Breast epithelium (tissue), 4 donors: ENCODE results near the gene UBXN2A. TPM values are rescaled to one million over a fixed set of nuclear protein-coding genes. Genes with fewer than 3 reads are reported as not detected.

Experiments
- DNase-seq, 2 donors: peaks; one replicate each; pipeline ENCODE4 v3.0.0-alpha.2; 2019; ENCODE audit warnings: low spot score in 2 of 2
- H3K27ac ChIP-seq, 2 donors: fragments of 200-600 bp; sonication (generic) in 1 of 2; one replicate each; pipeline ENCODE4 v1.5.1; 2016 to 2019; ENCODE audit warnings: mild to moderate bottlenecking in 1 of 2
- H3K27me3 ChIP-seq, 2 donors: fragments of 200-600 bp; sonication (generic) in 1 of 2; one replicate each; pipeline versions ENCODE4 v1.5.1 to v1.6.0; 2017 to 2019; ENCODE audit warnings: control low read depth in 1 of 2, mild to moderate bottlenecking in 1 of 2
- H3K36me3 ChIP-seq: fragments of 200-600 bp; one replicate; pipeline ENCODE4 v1.5.1; 2019
- H3K4me1 ChIP-seq, 2 donors: fragments of 200-600 bp; sonication (generic); one replicate each; pipeline ENCODE4 v1.5.1; 2016 to 2019; ENCODE audit warnings: control low read depth in 1 of 2
- H3K4me3 ChIP-seq, 3 donors: fragments of 200-600 bp; sonication (generic); 1 replicate in 2 of 3; 2 replicates in 1 of 3; pipeline ENCODE4 v1.5.1; 2016 to 2019; ENCODE audit warnings: mild to moderate bottlenecking in 3 of 3, moderate library complexity in 2 of 3
- H3K9me3 ChIP-seq, 2 donors: fragments of 200-600 bp; sonication (generic) in 1 of 2; one replicate each; pipeline ENCODE4 v1.5.1; 2016 to 2019; ENCODE audit warnings: control low read depth in 1 of 2
- CTCF ChIP-seq, 3 donors: fragments of 450-650 bp; IDR thresholded peaks; one replicate each; pipeline ENCODE4 v1.5.1; 2016 to 2017; ENCODE audit warnings: antibody characterized with exemption in 3 of 3, mild to moderate bottlenecking in 3 of 3, moderate library complexity in 3 of 3
- POLR2A ChIP-seq: fragments of 450-650 bp; IDR thresholded peaks from one replicate; pipeline ENCODE4 v1.6.1; 2016; ENCODE audit warnings: antibody characterized with exemption, mild to moderate bottlenecking, moderate library complexity
- POLR2AphosphoS5 ChIP-seq, 3 donors: sonication (generic); formaldehyde crosslinking; IDR thresholded peaks; one replicate each; pipeline ENCODE4 v1.6.1; 2017; ENCODE audit warnings: antibody characterized with exemption in 3 of 3
- intact Hi-C: fragments of 100-400 bp; cut with DNase I; formaldehyde crosslinking; loops from one replicate; pipeline ENCODE4 v1.15.1; 2023; ENCODE audit warnings: low total_unique reads
- total RNA-seq, 3 donors: library from RNA; depleted of rRNA; stranded (reverse); fragments of >200 nt; gene quantifications; one replicate each; pipeline ENCODE4 v1.1.0, GENCODE V29; 2016

The UBXN2A gene
- total RNA-seq, 3 donors from 2014 or later = 13.0 to 22.0 (median 16.4) TPM

- H3K4me1 ChIP-seq = no peaks in the 10 kb centered on the region
- no peaks in the 10 kb centered on the region for H3K27me3 ChIP-seq
- no peak overlapping the region for H3K4me3 ChIP-seq
- no peak overlapping the region for H3K27ac ChIP-seq
- H3K9me3 ChIP-seq = no peaks in the 10 kb centered on the region
- TF ChIP-seq POLR2AphosphoS5 (IDR thresholded peaks at IDR 0.05) = no peak
- TF ChIP-seq CTCF (IDR thresholded peaks at IDR 0.05) = no peak
- TF ChIP-seq POLR2A = no peak
- intact Hi-C loops = no loop called here
- no peaks in the 10 kb centered on the region for H3K36me3 ChIP-seq
- no peak for DNase-seq
These were observed 52.7 kb downstream of the UBXN2A start for GRCh38 chr2:23992931-23993330.

DNA sequence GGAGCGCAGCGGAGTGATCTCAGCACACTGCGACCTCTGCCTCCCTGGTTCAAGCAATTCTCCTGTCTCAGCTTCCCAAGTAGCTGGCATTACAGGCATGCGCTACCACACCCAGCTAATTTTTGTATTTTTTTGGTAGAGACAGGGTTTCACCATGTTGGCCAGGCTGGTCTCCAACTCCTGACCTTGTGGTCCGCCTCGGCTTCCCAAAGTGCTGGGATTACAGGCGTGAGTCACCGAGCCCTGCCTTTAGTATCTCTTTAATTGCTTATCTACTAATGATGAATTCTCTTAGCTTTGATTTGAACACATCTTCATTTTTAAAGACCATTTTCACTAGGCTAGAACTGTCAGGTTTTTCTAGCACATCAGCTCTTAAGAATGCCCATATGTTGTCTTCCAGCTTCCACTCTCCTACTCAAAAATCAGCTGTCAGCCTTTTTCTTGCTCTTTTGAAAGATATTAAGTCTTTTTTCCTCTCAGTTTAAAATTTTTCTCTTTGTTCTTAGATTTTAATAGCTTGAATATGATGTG lies 53.5 kb downstream of the UBXN2A start:
- H3K4me3 ChIP-seq = no peak overlapping the region
- no peaks in the 10 kb centered on the region for H3K4me1 ChIP-seq
- no peaks in the 10 kb centered on the region for H3K36me3 ChIP-seq
- no peaks in the 10 kb centered on the region for H3K27me3 ChIP-seq
- no peak for DNase-seq
- TF ChIP-seq CTCF (IDR thresholded peaks at IDR 0.05) (no peak), POLR2AphosphoS5 (IDR thresholded peaks at IDR 0.05) (no peak), POLR2A (no peak)
- H3K27ac ChIP-seq = no peak overlapping the region
- H3K9me3 ChIP-seq = no peaks in the 10 kb centered on the region
- intact Hi-C loops = no loop called here

GRCh38 chr2:23994567-23994966 lies 54.3 kb downstream of the UBXN2A start:
- no peaks in the 10 kb centered on the region for H3K27me3 ChIP-seq
- H3K27ac ChIP-seq = no peak overlapping the region
- intact Hi-C loops = no loop called here
- TF ChIP-seq POLR2AphosphoS5 (IDR thresholded peaks at IDR 0.05) = no peak
- TF ChIP-seq CTCF (IDR thresholded peaks at IDR 0.05) = no peak
- TF ChIP-seq POLR2A = no peak
- no peaks in the 10 kb centered on the region for H3K4me1 ChIP-seq
- no peaks in the 10 kb centered on the region for H3K9me3 ChIP-seq
- no peak overlapping the region for H3K4me3 ChIP-seq
- DNase-seq = no peak
- H3K36me3 ChIP-seq = no peaks in the 10 kb centered on the region

DNA sequence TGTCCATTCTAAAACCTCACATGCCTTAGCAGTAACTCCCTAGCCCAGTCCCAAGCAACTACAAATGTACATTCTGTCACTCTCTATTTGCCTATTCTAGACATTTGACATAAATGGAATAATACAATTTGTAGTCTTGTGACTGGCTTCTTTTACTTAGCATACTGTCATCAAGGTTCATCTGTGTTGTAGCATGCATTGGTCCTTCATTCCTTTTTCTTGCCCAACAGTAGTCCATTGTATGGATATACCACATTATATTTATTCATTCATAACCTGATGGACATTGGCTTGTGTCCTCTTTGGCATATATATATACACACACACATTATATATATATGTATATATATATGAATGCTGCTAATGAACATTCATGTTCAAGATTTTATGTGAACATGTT lies 67.4 kb downstream of the UBXN2A start:
- TF ChIP-seq POLR2A (no peak), CTCF (IDR thresholded peaks at IDR 0.05) (no peak), POLR2AphosphoS5 (IDR thresholded peaks at IDR 0.05) (no peak)
- no peaks in the 10 kb centered on the region for H3K36me3 ChIP-seq
- no peaks in the 10 kb centered on the region for H3K9me3 ChIP-seq
- H3K4me3 ChIP-seq = no peak overlapping the region
- no peaks in the 10 kb centered on the region for H3K4me1 ChIP-seq
- no peak overlapping the region for H3K27ac ChIP-seq
- no peak for DNase-seq
- intact Hi-C loops = no loop called here
- H3K27me3 ChIP-seq = peaks cover 3 to 17% of the 10 kb centered on the region in 2 donors

- Histone ChIP-seq H3K4me1 (no peaks in the 10 kb centered on the region), H3K9me3 (no peaks in the 10 kb centered on the region), H3K36me3 (no peaks in the 10 kb centered on the region), H3K4me3 (no peak overlapping the region), H3K27ac (no peak overlapping the region), H3K27me3 (peaks cover 3 to 17% of the 10 kb centered on the region in 2 donors)
- intact Hi-C loops = no loop called here
- TF ChIP-seq POLR2AphosphoS5 (IDR thresholded peaks at IDR 0.05) (no peak), CTCF (IDR thresholded peaks at IDR 0.05) (no peak), POLR2A (no peak)
- no peak for DNase-seq
These were observed 68.6 kb downstream of the UBXN2A start for GRCh38 chr2:24008672-24009366.
